Muscle of back (tissue), 11 donors: ENCODE results near the gene CASZ1. TPM values are rescaled to one million over a fixed set of nuclear protein-coding genes. Genes with fewer than 3 reads are reported as not detected.
A peak's percentile ranks its signal among the peaks of the same experiment; 100 is the strongest.

Source experiments
- DNase-seq, 3 donors: peaks; one replicate each; pipeline versions ENCODE4 v3.0.0 to v3.0.0-alpha.2; 2013
- polyA plus RNA-seq, 10 donors: library from polyadenylated mRNA; unstranded; fragments of 120-200 nt; gene quantifications; one replicate each; pipeline ENCODE4 v1.2.1, GENCODE V29; 2013; ENCODE audit not compliant: insufficient read length in 10 of 10

CASZ1 gene
- polyA plus RNA-seq, 10 donors = 28.3 to 57.9 (median 43.4) TPM

GRCh38 chr1:10708757-10709156 lies 87.7 kb downstream of the CASZ1 start:
- DNase-seq = no peak

GRCh38 chr1:10707208-10707607 lies 89.2 kb downstream of the CASZ1 start:
- DNase-seq = no peak

- DNase-seq = no peak
These were observed 90.0 kb downstream of the CASZ1 start for GRCh38 chr1:10706376-10706913.

- no peak for DNase-seq
These were observed 90.5 kb downstream of the CASZ1 start for GRCh38 chr1:10705953-10706352.

- no peak for DNase-seq
These were observed 92.0 kb downstream of the CASZ1 start for GRCh38 chr1:10704368-10704882.

- no peak for DNase-seq
These were observed 92.7 kb downstream of the CASZ1 start for GRCh38 chr1:10703702-10704101.

- no peak for DNase-seq
These were observed 95.3 kb downstream of the CASZ1 start for GRCh38 chr1:10701145-10701544.

- DNase-seq = no peak
These were observed 97.0 kb downstream of the CASZ1 start for GRCh38 chr1:10699470-10699835.

GRCh38 chr1:10698726-10699469 lies 97.5 kb downstream of the CASZ1 start:
- no peak for DNase-seq

- no peak for DNase-seq
These were observed 98.8 kb downstream of the CASZ1 start for GRCh38 chr1:10697621-10698160.

GRCh38 chr1:10696977-10697376 lies 99.5 kb downstream of the CASZ1 start:
- DNase-seq = no peak

GRCh38 chr1:10694633-10695627 lies 101.5 kb downstream of the CASZ1 start:
- DNase-seq = peak; percentile 79 to 90 (median 86)

GRCh38 chr1:10694274-10694632 lies 102.2 kb downstream of the CASZ1 start:
- DNase-seq = peak in 2 of 3 donors; percentile 34 to 60

GRCh38 chr1:10693497-10694273 lies 102.8 kb downstream of the CASZ1 start:
- peak in 2 of 3 donors; percentile 36 to 59 for DNase-seq

- no peak for DNase-seq
These were observed 103.3 kb downstream of the CASZ1 start for GRCh38 chr1:10693152-10693496.

GRCh38 chr1:10692401-10693021 lies 103.9 kb downstream of the CASZ1 start:
- no peak for DNase-seq

GRCh38 chr1:10691740-10692125 lies 104.7 kb downstream of the CASZ1 start:
- no peak for DNase-seq

- no peak for DNase-seq
These were observed 105.2 kb downstream of the CASZ1 start for GRCh38 chr1:10691075-10691739.

GRCh38 chr1:10690484-10690883 lies 106.0 kb downstream of the CASZ1 start:
- DNase-seq = no peak

GRCh38 chr1:10688409-10688786 lies 108.0 kb downstream of the CASZ1 start:
- no peak for DNase-seq
